GM21526 (cell line): ENCODE measurements around the gene CACNA1B.

Experiments used
- ATAC-seq: cut with Tn5 transposase; IDR thresholded peaks from one replicate; pipeline ENCODE4 v1.9.1; 2021; ENCODE audit warnings: moderate library complexity; ENCODE audit not compliant: unreplicated experiment, low FRiP score

Gene CACNA1B

DNA sequence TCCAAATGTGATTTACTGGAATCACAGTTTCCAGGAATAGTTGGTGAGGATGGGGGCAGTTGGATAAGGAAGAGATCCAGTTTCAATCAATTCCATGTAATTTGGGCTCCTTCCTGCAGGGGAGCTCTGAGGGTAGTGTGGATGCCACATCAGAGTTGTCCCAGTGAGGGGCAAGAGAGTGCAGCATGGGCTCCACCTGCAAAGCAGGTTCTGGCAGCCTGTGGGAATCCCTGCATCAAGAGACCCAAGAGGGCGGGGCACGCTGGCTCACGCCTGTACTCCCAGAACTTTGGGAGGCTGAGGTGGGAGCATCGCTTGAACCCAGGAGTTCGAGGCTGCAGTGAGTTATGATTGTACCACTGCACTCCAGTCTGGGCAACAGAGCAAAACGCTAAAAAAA is 188.5 kb downstream of the CACNA1B start:
- no peak for ATAC-seq

DNA sequence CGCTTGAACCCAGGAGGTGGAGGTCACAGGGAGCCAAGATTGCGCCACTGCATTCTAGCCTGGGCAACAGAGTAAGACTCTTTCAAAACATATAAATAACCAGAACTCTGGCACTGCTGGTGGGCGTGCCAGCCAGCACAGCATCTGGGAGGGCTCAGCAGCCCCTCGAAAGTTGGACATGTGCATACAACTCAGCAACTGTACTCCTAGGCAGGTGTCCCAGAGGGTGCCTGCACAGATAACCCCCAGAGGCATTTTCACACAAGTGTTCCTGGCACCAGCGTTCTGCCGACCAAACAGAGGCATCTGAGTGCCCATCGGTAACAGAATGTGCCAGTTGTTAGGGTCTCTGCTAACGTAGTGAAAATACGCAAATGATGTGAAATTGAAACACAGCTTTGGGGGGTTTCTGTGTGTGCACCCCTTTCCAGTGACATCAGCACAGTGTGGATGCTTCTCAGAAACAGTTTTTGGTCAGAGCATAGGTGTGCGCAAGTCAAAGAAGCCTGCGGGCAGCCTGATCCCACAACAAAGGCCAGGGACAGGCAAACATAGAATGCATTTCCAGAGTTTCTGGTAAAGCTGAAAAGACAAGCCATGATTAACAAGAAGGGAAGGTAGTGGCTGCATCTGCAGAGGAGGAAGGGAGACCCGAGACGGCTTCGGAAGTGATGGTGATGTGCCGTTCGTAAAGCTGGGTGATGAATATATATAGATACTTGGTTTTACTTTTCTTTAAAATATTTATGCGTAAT is 190.2 kb downstream of the CACNA1B start:
- ATAC-seq, result no peak

- ATAC-seq, result no peak
These were observed 191.0 kb downstream of the CACNA1B start for GRCh38 chr9:138068601-138069035.

GRCh38 chr9:138069731-138070456 is 192.3 kb downstream of the CACNA1B start:
- ATAC-seq, result no peak

DNA sequence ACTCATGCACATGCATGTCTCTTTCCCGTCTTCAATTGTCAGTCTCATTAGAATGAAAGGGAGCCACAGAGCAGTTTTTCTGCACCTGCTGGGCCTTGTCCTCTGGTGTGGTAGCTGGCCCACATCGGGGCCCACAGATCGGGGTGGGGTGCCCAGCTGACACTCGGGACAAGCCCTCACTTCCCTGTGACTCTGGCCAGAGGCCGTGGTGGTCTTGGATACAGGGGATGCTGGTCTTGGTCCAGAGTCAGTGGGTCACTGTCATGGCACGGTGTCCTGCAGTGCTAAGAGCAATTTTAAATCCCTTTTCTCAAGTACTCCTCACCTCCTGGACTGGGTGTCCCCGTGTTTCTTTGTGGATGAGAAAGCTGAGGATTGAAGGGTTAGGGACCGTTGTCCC is 193.2 kb downstream of the CACNA1B start:
- no peak for ATAC-seq

DNA sequence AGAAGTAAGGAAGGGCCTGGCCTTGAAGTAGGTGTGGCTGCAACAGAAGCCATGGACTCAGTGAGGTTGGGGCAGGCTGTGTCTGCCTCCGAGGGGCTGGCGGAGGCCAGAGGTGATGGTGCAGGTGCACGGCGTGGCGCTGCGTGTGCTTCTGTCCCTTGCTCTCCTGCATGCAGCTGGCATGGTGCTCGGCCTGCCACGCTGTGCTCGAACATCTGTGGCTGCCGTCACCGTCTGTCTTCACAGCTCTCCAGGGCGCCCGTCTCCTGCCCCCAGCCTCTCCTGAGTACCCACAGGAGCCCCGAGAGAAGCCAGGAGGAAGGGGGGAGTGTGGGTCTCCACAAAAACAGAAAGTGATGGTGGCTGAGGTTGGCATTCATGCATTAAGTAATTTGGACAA is 193.7 kb downstream of the CACNA1B start:
- ATAC-seq, result no peak

- no peak for ATAC-seq
These were observed 194.1 kb downstream of the CACNA1B start for GRCh38 chr9:138071731-138072130.

- ATAC-seq, result no peak
These were observed 194.7 kb downstream of the CACNA1B start for GRCh38 chr9:138072161-138072842.

GRCh38 chr9:138072897-138073296 is 195.3 kb downstream of the CACNA1B start:
- ATAC-seq, result no peak

DNA sequence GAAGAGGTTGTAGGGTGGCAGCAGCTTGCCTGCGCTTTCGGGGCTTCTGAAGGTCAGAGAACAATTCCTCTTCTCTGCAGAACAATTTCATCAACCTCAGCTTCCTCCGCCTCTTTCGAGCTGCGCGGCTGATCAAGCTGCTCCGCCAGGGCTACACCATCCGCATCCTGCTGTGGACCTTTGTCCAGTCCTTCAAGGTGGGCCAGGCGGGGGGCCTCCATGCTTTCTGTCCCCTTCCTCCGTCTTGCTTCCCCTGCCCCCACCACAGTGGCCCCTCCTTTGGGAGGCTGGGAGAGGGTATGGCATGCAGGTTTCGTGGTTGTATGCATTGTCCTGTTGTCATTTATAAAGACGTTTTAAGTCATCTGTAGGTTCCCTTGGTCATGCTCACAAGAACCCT is 195.8 kb downstream of the CACNA1B start:
- no peak for ATAC-seq

DNA sequence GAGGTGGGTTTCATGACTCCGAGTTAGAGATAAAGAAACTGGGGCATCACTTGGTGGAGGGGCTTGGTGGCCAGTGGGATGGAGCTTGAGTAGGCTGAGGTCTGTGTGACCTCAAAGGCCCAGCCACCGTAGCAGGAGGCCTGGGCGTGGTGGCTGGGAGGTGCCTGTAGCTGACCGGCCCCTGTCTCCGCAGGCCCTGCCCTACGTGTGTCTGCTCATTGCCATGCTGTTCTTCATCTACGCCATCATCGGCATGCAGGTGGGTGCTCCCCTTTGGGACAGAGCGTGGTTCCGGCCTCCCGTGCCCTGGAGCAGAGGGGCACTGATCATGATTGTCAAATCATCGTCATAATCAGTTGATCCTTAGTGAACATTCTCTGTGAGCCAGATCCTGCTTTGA is 196.2 kb downstream of the CACNA1B start:
- no peak for ATAC-seq

- ATAC-seq, result no peak
These were observed 196.9 kb downstream of the CACNA1B start for GRCh38 chr9:138074516-138074915.

DNA sequence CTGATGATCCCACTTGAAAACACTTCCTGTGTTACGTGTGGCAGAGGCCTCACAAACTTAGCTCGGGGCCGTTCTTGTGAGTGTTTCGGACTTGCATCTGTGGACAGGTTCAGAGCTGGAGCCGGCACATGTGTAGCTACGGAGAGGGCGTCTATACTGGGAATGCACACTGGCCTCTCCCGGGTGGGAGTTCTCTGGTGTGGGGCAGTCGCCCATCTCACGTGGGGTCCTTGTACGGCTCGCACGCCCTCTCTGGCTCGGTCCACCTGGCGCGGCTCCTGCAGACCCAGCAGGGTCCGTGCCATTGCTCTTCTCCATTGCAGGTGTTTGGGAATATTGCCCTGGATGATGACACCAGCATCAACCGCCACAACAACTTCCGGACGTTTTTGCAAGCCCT is 197.9 kb downstream of the CACNA1B start:
- ATAC-seq, result no peak

DNA sequence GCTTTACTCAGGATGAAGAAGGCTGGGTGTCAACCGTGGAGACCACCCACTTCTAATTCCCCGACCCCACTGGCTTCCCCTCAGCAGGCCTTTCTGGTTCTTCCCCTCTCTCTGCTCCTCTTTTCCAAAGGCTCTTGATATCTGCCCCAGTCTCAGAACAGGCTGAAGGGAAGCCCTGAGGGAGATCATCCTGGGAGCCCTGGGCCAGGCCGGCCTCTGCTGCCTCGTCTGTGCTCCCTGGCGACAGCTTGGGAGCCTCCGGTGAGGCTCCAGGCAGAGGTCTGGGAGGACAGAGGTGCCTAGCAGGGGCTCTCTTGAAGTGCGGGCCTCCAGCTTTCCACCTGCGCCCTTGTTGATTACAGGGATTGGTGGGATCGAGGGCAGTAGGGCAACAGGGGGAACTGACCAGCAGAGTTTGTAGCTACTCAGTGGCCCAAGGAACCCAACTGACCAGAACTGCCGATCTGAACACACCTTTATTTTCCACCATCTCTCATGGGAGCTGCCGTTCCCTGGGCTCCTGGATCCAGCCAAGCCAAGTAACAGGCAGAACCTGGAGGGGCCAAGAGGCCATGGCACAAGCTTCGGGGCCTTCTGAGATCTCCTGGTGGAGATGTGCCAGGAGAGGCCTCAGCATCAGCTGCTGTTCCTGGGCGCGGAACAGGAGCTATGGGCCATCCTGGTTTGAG is 198.5 kb downstream of the CACNA1B start:
- ATAC-seq, result no peak

DNA sequence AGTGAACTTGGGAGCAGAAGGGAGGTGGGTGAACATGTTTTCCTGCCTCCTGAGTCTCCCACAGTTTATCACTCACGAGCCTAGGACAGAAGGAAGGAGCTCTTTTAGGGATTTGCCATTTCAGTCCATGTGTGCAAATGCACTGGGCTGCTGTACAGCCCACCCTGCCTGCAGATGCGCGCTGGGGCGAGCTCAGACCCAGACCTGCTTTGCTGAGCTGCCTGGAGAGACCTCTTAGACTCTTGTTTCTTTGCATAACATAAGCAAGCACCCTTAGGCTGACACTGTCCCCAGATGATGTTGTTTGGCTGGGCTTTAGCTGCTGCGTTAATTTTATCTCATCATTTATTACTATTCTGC is 199.0 kb downstream of the CACNA1B start:
- ATAC-seq, result no peak

DNA sequence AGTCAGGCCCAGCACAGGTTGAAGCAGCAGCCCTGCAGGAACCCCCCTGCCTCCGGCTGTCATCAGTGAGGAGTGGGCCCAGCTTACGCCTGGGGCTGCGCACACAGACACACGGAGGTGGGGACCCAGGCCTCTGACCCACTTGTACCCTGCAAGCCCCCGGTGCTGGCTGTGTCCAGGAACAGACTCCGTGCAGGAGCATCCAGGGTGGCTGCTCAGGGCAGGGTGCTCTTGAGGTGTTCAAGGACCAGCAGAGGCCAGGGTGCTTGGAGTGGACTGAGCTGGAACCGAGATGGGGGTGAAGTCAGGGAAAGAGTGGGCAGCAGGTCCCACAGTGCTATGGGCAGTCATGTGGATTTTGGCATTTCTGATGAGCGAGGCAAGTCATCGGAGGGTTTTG is 199.5 kb downstream of the CACNA1B start:
- ATAC-seq, result no peak

DNA sequence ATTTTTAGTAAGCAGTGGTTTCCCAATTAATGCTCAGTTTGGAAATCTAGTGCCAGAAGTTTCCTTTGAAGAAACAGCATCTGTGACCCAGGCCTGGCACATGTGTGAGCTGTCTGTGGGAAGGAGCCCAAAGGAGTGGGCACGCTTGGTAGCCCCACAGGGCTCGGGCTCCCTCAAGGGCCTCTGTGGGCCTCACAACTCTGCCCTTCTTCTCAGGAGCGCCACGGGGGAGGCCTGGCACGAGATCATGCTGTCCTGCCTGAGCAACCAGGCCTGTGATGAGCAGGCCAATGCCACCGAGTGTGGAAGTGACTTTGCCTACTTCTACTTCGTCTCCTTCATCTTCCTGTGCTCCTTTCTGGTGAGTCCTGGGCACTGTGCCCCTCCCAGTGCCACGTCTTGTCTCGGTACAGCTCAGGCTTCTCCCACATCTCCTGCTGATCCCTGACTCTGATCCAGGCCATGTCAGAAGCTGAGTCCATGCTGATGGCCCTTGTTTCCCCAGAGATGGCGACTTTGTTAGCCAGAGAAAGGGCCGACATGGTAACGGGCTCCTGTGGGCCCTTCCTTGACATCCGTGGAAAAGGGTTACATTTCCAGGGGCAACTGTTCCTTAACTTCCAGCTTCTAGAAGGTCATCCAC is 200.4 kb downstream of the CACNA1B start:
- no peak for ATAC-seq

GRCh38 chr9:138078846-138079245 is 201.3 kb downstream of the CACNA1B start:
- ATAC-seq, result no peak

GRCh38 chr9:138080979-138081378 is 203.4 kb downstream of the CACNA1B start:
- no peak for ATAC-seq

DNA sequence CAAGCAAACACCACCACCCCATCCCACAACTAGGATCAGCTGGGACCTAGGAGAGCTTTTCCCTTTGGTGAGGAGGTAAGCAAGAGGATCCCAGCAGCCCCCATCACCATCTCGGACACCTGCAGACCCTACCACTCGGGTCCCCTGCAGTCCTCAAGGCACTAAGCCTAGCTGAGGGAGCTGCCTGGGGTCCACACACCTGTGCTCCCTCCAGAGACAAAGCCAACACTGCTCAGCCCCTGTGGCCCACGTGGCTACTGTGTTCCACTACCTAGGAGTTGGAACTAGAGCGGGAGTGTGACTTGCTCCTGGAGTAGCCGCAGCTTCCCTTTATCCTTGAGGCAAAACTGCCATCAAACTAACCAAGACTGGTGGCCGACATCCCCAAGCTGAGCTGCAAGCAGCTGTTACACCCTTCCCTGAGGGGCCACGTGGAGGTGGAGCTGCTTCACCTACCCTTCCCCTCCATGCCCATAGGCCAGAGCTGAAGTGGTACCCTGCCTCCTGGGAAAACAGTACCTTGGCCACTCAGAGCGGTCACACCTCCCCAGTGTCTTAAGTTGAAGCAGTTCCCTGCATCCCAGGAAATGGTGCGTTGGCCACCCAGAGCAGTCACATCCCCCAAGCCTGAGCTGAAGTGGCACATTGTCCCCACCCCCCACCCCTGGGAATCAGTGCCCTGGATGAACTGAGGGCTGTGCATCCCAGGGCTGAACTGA is 205.5 kb downstream of the CACNA1B start:
- no peak for ATAC-seq
